HG02943 (cell line): Measurements from ENCODE around the gene TRIM24.
"Not testable (repeated sequence)": the region's sequence is repeated elsewhere in the genome, so short reads cannot be mapped to it uniquely, and the experiment has no call there.

ENCODE experiments used
- ATAC-seq: cut with Tn5 transposase; IDR thresholded peaks from one replicate; pipeline ENCODE4 v1.9.1; 2021; ENCODE audit warnings: mild to moderate bottlenecking, low read depth, moderate library complexity; ENCODE audit not compliant: unreplicated experiment

The TRIM24 gene

DNA sequence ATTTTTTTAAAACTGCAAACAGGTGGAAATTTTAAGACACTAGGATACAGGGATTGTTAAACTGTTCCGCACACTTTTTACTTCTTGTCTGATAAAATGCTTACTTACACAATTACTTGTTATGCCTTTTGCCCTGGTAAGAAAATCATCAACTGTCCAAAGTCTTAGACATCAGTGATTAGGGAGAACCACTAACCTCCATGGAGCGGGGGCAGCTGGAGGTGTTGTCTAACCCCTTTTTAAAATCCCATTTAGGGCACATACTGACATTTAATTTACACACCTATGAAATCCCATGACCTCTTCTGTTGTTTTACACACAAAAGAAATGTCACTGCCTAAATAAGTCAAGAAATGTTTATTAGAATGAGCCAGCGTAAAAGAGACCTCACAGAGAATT, 65.7 kb downstream of the TRIM24 start:
- ATAC-seq, result no peak

GRCh38 chr7:138527746-138528223, 67.7 kb downstream of the TRIM24 start:
- no peak for ATAC-seq

GRCh38 chr7:138536833-138537232, 76.8 kb downstream of the TRIM24 start:
- ATAC-seq, result not testable (repeated sequence)

DNA sequence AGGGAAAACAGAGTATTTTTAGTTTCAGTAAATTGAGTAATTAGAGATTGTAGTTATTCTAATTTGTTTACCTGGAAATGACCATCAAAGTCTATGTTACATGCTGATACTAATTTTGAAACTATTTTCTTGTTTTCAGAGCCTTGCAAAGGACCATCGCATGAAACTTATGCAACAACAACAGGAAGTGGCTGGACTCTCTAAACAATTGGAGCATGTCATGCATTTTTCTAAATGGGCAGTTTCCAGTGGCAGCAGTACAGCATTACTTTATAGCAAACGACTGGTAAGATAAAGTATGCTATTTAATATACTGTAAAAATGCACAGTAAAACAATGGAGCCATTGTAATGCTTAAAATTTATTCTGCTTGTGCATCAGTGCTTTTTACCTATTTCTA, 78.5 kb downstream of the TRIM24 start:
- ATAC-seq, result no peak

DNA sequence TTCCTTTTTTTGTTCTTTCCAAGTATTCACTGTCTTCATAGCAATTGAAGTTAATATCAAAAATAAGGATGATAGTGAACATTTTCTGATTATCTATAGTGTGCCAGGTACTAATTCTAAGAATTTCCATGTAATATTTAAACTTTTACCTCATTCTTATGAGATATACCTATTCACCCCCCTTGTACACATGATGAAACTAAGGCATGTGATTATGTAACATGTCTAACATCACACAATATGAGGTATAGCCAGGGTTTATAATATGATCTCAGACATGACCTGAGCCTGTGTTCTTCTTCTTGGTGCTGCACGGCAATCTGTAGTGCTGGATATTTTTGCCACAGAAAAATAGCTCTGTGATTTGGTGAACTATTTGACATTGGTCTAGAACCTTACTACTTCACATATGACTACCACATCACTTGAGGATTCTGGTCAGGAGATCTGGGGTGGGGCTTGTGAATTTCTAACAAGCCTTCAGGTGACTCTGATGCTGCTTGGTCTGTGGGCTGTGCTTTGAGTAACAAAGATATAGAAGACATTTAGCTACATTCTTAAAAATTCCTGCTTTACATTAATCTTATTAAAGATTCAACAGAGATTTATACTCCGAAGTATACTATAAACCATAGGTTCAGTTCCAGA, 79.1 kb downstream of the TRIM24 start:
- no peak for ATAC-seq

GRCh38 chr7:138542183-138542582, 82.1 kb downstream of the TRIM24 start:
- ATAC-seq, result peak; percentile 64

- ATAC-seq, result no peak
These were observed 83.7 kb downstream of the TRIM24 start for GRCh38 chr7:138543739-138544138.

- ATAC-seq, result no peak
These were observed 85.1 kb downstream of the TRIM24 start for GRCh38 chr7:138545123-138545522.

DNA sequence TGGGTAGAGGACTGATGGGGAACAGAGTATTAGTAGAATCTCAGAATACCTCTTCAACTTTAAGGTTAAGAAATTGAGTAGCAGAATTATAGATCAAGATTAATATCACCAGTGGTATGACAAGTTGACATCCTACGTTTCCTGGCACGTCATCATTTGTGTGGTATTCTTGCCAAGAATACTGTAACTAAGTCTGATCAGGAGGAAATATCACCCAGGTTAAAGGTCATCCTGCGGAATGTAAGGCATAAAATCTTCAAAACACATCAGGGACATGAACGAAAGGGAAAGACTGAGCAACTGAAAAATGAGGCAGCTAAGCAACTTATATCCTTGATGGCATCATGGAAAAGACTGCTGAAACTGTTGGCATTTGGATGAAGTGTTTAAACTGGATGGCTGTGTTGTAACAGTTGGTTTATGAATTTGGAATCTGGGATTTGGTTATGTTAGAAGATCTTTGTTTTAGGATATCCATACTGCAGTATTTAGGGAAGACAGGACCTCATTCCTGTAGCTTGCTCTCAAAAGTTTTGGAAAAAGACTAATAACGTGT, 86.1 kb downstream of the TRIM24 start:
- ATAC-seq, result no peak

DNA sequence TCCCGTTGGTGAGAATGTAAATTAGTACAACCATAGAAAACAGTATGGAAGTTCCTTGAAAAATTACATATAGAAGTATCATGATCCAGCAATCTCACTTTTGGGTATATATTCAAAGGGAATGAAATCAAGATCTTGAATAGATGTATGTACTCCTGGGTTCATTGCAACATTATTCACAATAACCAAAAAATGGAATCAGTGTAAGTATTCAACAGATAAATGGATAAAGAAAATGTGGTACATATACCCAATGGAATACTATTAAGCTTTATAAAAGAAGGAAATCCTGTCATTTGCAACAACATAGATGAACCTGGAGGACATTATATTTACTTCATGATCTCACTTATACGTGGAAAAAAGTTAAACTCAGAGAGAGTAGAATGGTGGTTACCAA, 86.8 kb downstream of the TRIM24 start:
- no peak for ATAC-seq

GRCh38 chr7:138549082-138549481, 89.0 kb downstream of the TRIM24 start:
- ATAC-seq, result no peak

DNA sequence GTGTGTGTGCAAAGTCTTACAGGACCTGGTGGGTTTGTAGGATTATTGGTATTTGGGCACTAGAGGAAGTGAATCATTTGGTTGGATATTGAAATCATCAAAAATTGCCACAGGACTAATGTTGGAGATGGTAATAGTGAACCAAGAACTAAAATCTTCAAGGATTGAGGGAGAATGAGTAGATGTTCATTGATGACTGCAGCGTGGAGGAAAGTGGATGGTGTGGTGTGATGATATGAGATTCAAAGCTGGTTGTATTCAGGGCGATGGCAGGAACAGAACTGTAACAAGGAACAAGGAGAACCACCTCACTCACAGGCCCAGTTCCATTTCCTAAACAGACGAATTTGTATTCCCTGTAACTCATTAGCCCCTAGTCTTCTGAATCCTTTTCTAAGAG, 90.3 kb downstream of the TRIM24 start:
- no peak for ATAC-seq

GRCh38 chr7:138551102-138551501, 91.0 kb downstream of the TRIM24 start:
- ATAC-seq, result no peak

DNA sequence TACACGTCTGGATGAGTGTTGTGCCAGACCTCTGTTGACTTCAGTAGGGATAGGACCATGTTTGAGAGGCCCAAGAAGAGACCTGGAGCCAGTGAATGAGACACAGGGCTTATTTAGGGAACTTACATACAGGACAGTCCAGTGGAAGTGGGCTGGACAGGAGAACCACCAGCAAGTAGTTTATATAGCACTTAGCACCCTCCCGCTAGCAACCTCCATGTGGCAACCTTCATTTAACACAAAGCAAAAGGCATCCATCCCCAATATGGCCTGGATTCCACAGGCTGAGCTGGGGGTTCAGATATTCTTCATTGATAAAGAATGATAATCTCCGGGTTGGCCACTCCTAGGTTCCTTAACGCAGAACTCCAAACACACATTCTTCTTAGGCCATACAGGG, 93.7 kb downstream of the TRIM24 start:
- no peak for ATAC-seq

DNA sequence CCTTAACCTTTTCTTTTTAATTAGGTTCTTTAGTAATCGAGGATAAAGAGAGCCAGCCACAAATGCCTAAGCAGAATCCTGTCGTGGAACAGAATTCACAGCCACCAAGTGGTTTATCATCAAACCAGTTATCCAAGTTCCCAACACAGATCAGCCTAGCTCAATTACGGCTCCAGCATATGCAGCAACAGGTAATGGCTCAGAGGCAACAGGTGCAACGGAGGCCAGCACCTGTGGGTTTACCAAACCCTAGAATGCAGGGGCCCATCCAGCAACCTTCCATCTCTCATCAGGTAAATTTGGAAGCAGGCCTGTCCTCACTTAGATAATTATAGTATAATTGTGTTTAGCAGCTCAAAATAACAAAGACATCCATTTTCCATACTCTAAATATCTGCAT, 94.6 kb downstream of the TRIM24 start:
- ATAC-seq, result no peak

DNA sequence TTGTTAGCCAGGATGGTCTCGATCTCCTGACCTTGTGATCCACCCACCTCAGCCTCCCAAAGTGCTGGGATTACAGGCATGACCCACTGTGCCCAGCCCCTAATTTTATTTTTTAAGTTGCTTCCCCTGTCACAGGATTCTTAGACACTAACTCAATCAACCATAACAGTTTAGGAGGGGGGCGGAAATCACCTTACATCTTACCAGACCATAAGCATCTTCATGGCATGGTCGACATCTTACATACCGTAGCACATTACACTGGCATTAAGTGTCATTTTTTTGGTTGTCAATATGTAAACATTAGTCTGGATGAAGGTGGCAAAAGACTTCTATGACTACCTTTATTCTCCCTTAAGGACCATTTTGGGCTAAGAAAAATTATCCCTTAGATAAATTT, 95.6 kb downstream of the TRIM24 start:
- ATAC-seq, result no peak

- ATAC-seq, result no peak
These were observed 96.9 kb downstream of the TRIM24 start for GRCh38 chr7:138556771-138557484.

- ATAC-seq, result no peak
These were observed 99.4 kb downstream of the TRIM24 start for GRCh38 chr7:138559448-138559847.

DNA sequence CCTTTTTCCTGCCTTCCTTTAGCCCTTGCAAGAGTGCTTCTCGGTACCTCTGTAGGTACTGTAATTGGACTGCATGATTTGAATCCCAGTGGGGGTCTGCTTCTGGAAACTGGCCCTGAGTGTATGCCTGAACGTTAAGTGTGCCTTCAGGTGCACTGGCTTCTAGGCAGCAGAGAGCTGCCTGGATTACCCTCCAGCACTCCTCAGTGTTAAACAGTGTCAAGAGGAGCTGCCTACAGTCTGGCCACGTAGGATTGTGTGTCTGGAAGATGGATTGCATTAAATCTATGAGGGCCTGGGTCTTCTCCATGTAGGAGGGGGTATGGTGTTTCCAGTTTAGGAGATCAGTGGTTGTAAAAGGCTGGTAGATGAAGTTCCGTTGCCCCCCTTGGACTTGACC, 103.7 kb downstream of the TRIM24 start:
- no peak for ATAC-seq

GRCh38 chr7:138564365-138564764, 104.3 kb downstream of the TRIM24 start:
- no peak for ATAC-seq

- no peak for ATAC-seq
These were observed 105.0 kb downstream of the TRIM24 start for GRCh38 chr7:138565071-138565450.
